ENCODE measurements around the gene IL20RB. TPM values are rescaled to one million over a fixed set of nuclear protein-coding genes. Genes with fewer than 3 reads are reported as not detected.

Gene IL20RB, protein sequence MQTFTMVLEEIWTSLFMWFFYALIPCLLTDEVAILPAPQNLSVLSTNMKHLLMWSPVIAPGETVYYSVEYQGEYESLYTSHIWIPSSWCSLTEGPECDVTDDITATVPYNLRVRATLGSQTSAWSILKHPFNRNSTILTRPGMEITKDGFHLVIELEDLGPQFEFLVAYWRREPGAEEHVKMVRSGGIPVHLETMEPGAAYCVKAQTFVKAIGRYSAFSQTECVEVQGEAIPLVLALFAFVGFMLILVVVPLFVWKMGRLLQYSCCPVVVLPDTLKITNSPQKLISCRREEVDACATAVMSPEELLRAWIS
- polyA plus RNA-seq (192 to 319 TPM (median 239 TPM) in 3 replicates), polyA minus RNA-seq (130 to 258 TPM (median 162 TPM) in 3 replicates)
- polyA plus RNA-seq (2011; ENCODE audit: low read depth) = 184 TPM
- 225 and 262 TPM in 2 replicates for polyA plus RNA-seq (2011; cell fraction: cytosol; rRNA removed)
- 370 and 408 TPM in 2 replicates for polyA plus RNA-seq (2011; cell fraction: nucleus; rRNA removed)
- 146 and 323 TPM in 2 replicates for polyA plus RNA-seq (2012; ENCODE audit: low replicate concordance)
- polyA minus RNA-seq (2011; cell fraction: cytosol; rRNA and poly(A)+ RNA removed) = 91.5 TPM
- 103 and 179 TPM in 2 replicates for polyA minus RNA-seq (2011; cell fraction: nucleus; rRNA and poly(A)+ RNA removed)

- Histone ChIP-seq H4K20me1 (ENCODE audit: control insufficient read depth, extremely low read depth, insufficient read depth, low read length) (no peaks in the 10 kb centered on the region), H2AFZ (ENCODE audit: control insufficient read depth, low read length) (no peak within 1 kb of the TSS), H3K4me3 (ENCODE audit: control insufficient read depth in 2 of 3, extremely low read depth in 1 of 3, insufficient read depth in 2 of 3, low read depth in 1 of 3, low read length in 3 of 3) (peak within 1 kb of the TSS; percentile 61 to 99 (median 99)), H3K9me1 (ENCODE audit: control insufficient read depth, extremely low read depth, insufficient read depth, low read length) (no peaks in the 10 kb centered on the region), H3K9me3 (ENCODE audit: control insufficient read depth, low read depth, low read length) (no peaks in the 10 kb centered on the region), H3K79me2 (ENCODE audit: control insufficient read depth, insufficient read depth, low read length) (peaks cover 27% of the 10 kb centered on the region), H3K4me2 (ENCODE audit: control insufficient read depth, extremely low read depth, insufficient read depth, low read depth, low read length) (peak within 1 kb of the TSS; percentile 99), H3K4me1 (ENCODE audit: control insufficient read depth, extremely low read depth, insufficient read depth, low read length) (peaks cover 55% of the 10 kb centered on the region), H3K36me3 (ENCODE audit: control insufficient read depth in 2 of 2, extremely low read depth in 1 of 2, insufficient read depth in 2 of 2, low read length in 2 of 2) (peaks cover 0 to 8% of the 10 kb centered on the region in 2 experiments), H3K27me3 (ENCODE audit: control insufficient read depth, extremely low read depth, insufficient read depth, low read length) (no peaks in the 10 kb centered on the region), H3K27ac (ENCODE audit: control insufficient read depth, insufficient read depth, low read length) (peak within 1 kb of the TSS; percentile 99), H3K9ac (ENCODE audit: control insufficient read depth, extremely low read depth, insufficient read depth, low read length) (peak within 1 kb of the TSS; percentile 94)
- peak; percentile 99 for FAIRE-seq
- no peak for TF ChIP-seq EZH2 (IDR thresholded peaks at IDR 0.05; ENCODE audit: low read length)
- TF ChIP-seq, protein P1, sequence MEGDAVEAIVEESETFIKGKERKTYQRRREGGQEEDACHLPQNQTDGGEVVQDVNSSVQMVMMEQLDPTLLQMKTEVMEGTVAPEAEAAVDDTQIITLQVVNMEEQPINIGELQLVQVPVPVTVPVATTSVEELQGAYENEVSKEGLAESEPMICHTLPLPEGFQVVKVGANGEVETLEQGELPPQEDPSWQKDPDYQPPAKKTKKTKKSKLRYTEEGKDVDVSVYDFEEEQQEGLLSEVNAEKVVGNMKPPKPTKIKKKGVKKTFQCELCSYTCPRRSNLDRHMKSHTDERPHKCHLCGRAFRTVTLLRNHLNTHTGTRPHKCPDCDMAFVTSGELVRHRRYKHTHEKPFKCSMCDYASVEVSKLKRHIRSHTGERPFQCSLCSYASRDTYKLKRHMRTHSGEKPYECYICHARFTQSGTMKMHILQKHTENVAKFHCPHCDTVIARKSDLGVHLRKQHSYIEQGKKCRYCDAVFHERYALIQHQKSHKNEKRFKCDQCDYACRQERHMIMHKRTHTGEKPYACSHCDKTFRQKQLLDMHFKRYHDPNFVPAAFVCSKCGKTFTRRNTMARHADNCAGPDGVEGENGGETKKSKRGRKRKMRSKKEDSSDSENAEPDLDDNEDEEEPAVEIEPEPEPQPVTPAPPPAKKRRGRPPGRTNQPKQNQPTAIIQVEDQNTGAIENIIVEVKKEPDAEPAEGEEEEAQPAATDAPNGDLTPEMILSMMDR (optimal IDR thresholded peaks at IDR 0.05 in 1 of 3, IDR thresholded peaks at IDR 0.05 in 1 of 3, conservative IDR thresholded peaks at IDR 0.05 in 1 of 3; ENCODE audit: extremely low read depth in 1 of 3, insufficient read depth in 2 of 3, low read length in 3 of 3) = no peak
- DNase-seq (ENCODE audit: low read depth, low spot score) = peak; percentile 81
- dilution Hi-C loops (cut with MboI; ENCODE audit: extremely low pct_ligation_motif_present, low sequenced_read_pairs) = no loop called here
Measured at GRCh38 chr3:136957751-136958288, at the start of gene IL20RB. IL20RB (plus strand) TSS chr3:136957983; CDS start chr3:136958114, 131 bp downstream.

DNA sequence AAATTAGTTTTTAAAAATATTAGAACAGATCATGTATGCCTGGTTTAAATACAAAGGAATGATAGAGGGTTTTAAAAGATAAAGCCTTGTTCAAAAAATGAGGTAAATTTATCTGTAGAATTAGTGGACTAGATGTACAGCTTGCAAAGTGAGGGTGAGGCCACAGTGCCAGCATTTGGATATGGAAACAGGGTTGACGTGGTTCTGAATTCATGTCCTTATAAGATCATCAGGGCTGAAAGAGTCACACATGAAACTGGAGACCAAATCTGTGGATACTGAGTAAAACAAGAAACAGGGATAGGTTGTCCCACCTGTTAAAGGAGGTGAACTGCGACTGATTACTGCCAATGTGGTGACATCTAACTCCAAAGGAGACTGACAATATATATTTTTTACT, 49.5 kb upstream of the IL20RB start:
- no peak overlapping the region for H3K27ac ChIP-seq (ENCODE audit: control insufficient read depth, insufficient read depth, low read length)
- peaks cover 96% of the 10 kb centered on the region for H3K79me2 ChIP-seq (ENCODE audit: control insufficient read depth, insufficient read depth, low read length)
- H4K20me1 ChIP-seq (ENCODE audit: control insufficient read depth, extremely low read depth, insufficient read depth, low read length) = peaks cover 5% of the 10 kb centered on the region
- DNase-seq (ENCODE audit: low read depth, low spot score) (no peak), FAIRE-seq (no peak)
- no peak overlapping the region for H3K4me2 ChIP-seq (ENCODE audit: control insufficient read depth, extremely low read depth, insufficient read depth, low read depth, low read length)
- no peaks in the 10 kb centered on the region for H3K4me1 ChIP-seq (ENCODE audit: control insufficient read depth, extremely low read depth, insufficient read depth, low read length)
- no peak overlapping the region for H2AFZ ChIP-seq (ENCODE audit: control insufficient read depth, low read length)
- TF ChIP-seq EZH2 (IDR thresholded peaks at IDR 0.05; ENCODE audit: low read length) = no peak
- H3K36me3 ChIP-seq (ENCODE audit: control insufficient read depth in 2 of 2, extremely low read depth in 1 of 2, insufficient read depth in 2 of 2, low read length in 2 of 2) = no peaks in the 10 kb centered on the region
- H3K27me3 ChIP-seq (ENCODE audit: control insufficient read depth, extremely low read depth, insufficient read depth, low read length) = no peaks in the 10 kb centered on the region
- no peak overlapping the region for H3K4me3 ChIP-seq (ENCODE audit: control insufficient read depth in 2 of 3, extremely low read depth in 1 of 3, insufficient read depth in 2 of 3, low read depth in 1 of 3, low read length in 3 of 3)
- no peak overlapping the region for H3K9ac ChIP-seq (ENCODE audit: control insufficient read depth, extremely low read depth, insufficient read depth, low read length)
- peaks cover 3% of the 10 kb centered on the region for H3K9me1 ChIP-seq (ENCODE audit: control insufficient read depth, extremely low read depth, insufficient read depth, low read length)
- H3K9me3 ChIP-seq (ENCODE audit: control insufficient read depth, low read depth, low read length) = no peaks in the 10 kb centered on the region
- dilution Hi-C loops (cut with MboI; ENCODE audit: extremely low pct_ligation_motif_present, low sequenced_read_pairs) = no loop called here

All from keratinocyte (primary cell).